GM13976 (cell line): ENCODE results near the gene CDYL.

Source experiments
- DNase-seq: peaks from one replicate; pipeline ENCODE4 v3.0.0; 2012; ENCODE audit warnings: low spot score
- in situ Hi-C: fragments of 300-500 bp; cut with MboI; formaldehyde crosslinking; loops from one replicate; pipeline ENCODE4 v1.12.0; 2022; ENCODE audit warnings: low sequenced_read_pairs, mixed read lengths, inconsistent platforms; ENCODE audit not compliant: unreplicated experiment
- TF ChIP-seq, protein P1 (sequence below): IDR thresholded peaks from 2 replicates; pipeline ENCODE4 v1.5.1; 2012; ENCODE audit warnings: borderline replicate concordance, mild to moderate bottlenecking; ENCODE audit not compliant: insufficient read depth; ENCODE audit errors: extremely low read depth, missing control alignments, control extremely low read depth

CDYL gene

DNA sequence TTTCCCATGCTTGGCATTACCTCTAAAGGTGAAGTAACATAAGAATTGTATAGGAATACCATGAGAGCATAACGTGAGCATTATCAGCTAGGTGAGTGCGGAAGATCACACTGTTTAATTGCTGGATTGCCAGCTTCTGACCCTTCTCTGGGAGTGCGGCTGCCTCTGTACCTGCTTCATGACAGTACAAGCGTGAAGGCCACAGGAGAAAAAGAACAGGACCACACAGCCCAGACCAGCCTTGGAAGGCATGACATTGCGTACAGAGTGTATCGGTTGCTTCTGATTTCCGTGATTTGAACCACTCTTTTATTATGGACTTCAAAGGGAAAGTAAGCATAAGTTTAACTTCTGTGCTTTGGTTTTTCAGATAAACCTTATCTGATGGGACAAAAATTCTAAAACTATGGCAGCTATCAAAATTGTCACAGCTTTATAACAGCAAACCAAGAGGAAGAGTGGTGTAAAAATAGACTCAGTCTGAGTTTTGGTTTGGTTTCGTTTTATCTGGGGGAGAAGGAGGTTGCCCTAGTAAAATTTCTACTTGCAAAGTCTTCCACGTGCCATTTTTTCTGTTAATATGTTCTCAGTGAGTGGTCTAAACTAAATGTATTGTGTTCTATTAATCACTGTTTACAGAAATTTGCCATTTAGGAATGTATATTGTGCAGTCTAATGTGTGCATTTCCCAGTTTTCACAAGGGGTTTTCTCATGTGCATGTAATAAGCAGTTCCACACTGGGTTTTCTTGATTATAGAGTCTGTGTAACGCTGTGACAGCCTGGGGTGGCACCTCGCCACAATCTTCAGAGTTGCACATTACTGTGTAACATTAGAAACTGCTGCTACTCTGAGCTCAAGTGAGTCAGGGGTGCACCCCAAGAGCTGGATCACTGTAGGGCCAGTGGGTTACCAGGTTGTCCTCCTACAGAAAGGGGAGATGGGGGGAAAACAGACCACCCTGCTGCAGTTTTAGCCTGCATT is 130.4 kb downstream of the CDYL start:
- in situ Hi-C loops, result no loop called here
- TF ChIP-seq, protein P1, sequence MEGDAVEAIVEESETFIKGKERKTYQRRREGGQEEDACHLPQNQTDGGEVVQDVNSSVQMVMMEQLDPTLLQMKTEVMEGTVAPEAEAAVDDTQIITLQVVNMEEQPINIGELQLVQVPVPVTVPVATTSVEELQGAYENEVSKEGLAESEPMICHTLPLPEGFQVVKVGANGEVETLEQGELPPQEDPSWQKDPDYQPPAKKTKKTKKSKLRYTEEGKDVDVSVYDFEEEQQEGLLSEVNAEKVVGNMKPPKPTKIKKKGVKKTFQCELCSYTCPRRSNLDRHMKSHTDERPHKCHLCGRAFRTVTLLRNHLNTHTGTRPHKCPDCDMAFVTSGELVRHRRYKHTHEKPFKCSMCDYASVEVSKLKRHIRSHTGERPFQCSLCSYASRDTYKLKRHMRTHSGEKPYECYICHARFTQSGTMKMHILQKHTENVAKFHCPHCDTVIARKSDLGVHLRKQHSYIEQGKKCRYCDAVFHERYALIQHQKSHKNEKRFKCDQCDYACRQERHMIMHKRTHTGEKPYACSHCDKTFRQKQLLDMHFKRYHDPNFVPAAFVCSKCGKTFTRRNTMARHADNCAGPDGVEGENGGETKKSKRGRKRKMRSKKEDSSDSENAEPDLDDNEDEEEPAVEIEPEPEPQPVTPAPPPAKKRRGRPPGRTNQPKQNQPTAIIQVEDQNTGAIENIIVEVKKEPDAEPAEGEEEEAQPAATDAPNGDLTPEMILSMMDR, result no peak
- DNase-seq, result peak; percentile 47

DNA sequence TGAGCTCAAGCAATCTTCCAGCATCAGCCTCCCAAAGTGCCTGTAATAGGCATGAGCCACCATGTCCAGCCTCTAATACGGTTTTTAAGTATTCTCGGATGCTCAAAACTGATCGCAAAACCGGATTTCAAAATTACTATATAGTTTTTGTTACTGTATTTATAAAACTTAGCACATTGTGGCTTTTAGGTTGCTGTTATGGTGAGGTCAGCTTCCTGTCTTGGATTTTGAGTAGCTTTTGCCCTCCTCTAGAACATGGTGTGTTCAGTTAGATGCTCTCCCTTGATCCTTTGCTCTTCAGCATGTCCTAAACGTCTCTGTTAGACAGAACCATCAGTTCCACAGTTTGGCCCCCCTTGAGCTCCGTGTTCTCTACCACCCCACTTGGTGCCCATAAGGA is 131.4 kb downstream of the CDYL start:
- in situ Hi-C loops, result no loop called here

DNA sequence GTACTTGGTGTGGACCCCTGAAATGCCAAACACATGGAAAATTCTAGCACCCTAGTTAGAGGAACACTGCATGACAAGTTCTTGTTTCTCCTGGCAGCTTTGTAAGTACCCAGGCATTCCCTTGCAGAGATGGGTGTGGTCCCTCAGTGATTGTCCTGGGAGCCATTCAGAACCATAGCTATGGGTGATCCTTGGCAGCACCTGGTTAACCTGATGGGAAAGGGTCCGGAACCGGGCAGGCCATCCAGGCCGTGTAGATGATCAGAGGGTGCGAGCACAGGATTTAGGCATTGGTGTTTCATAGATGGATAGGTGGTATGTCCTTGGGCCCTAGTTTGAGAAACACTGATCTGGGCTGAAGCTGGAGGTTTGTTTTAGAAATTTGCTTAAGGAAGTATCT is 131.9 kb downstream of the CDYL start:
- in situ Hi-C loops, result no loop called here
- no peak for DNase-seq
- TF ChIP-seq, protein P1, result no peak

More for the DNA sequence above, 131.4 kb downstream of the CDYL start:
- TF ChIP-seq, protein P1, result no peak
- DNase-seq, result peak; percentile 62

DNA sequence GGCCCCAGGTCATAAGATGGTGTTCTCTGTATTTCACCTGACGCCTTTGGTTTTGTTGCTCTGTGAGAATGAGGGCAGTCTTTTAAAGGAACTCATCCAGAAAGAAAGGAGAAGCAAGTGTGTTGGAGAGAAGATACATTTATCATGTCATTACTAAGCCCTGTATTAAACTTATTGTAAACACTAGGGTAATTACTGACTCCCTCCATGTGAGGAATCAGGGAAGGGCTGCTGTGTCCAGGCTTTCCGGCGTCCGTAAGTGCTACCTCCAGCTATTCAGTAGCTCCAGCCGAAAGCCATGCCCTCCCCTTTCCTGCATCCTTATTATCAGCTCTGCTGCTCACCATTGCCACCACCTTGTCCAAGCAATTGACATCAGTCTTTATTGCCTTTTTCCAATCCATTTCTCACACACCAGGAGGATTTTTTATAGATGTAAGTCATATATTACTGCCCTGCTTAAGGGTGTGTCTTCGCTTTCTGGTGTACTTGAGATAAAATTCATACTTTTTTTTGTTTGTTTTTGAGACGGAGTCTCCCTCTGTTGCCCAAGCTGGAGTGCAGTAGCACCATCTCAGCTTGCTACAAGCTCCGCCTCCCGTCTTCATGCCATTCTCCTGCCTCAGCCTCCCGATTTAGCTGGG is 133.0 kb downstream of the CDYL start:
- no peak for DNase-seq
- in situ Hi-C loops, result no loop called here
- TF ChIP-seq, protein P1, result no peak

DNA sequence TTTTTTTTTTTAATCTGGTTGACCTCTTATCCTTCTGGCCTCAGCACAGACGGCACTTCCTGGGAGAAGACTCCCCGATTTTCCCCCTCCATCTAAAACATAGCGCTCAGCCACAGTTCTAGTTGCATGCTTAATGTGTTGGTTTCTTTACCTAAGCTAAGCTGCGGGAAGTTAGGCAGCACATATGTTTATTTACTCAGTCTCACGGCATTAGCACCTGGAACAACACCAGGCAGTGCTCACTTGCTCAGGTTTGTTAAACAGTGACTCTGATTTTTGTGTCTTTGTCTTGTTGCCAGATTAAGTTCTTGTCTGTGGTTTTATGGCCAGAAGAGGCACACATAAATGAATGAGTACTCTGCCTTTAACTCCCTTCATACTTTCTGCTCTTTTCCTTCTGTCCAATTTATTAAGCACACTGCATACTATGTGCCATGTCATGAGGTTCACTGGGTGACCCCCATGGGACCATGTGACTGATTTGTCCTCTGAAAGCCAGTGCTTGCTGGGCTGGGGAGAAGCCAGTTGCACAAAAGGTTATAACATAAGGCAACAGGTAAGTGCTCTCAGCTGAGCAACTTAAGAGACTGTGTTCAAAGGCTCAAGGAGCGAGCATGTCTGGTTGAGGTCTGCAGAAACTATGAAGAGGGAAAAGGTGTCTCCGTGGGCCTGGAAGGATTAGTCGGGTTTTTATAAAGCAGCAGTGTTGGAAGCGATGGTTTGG is 134.0 kb downstream of the CDYL start:
- in situ Hi-C loops, result no loop called here
- TF ChIP-seq, protein P1, result no peak
- no peak for DNase-seq

DNA sequence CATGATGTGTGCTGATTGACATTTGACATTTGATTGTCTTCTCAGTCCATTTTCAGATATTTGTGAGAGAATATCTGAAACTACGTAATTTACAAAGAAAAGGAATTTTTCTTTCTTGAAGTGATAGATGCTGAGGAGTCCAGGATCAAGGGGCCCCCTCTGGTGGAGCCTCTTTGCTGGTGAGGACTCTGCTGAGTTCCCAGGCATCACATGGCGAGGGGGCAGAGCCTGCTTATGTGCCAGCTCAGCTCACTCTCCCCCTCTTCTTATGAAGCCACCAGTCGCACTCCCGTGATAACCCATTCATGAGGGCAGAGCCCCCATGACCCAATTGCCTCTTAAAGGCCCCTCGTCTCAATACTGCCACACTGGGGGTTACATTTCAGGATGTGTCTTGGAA is 136.4 kb downstream of the CDYL start:
- DNase-seq, result no peak
- TF ChIP-seq, protein P1, result no peak
- in situ Hi-C loops, result no loop called here
